ENCODE results near the gene DOCK4. TPM values are rescaled to one million over a fixed set of nuclear protein-coding genes. Genes with fewer than 3 reads are reported as not detected.
A peak's percentile ranks its signal among the peaks of the same experiment; 100 is the strongest.

Gene DOCK4
- polyA plus RNA-seq, 1 donor (not counting 4 experiments of a cell fraction or from before 2014, with no cell fraction given) = 13.9 TPM

DNA sequence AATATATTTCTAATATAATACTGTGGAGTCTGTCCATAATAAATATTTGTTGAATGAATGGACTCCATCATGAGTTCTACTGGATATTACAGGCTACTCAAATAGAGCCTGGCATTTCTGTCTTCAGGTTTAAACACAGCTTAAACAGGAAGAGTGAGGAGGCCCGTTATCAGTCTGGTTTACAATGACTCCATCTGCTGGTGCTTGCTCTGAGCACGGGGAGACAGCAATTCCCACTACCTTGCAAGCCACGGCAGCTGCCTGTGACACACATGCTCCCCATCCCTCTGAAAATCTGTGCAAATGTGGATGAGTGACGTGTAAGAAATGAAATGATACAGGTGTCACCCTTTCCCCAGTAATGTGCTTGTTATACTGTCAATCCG is 350.4 kb downstream of the DOCK4 start:
- FAIRE-seq (no peak), DNase-seq (ENCODE audit: low read depth, low spot score) (no peak)
- H3K9me3 ChIP-seq (ENCODE audit: control insufficient read depth, low read depth, low read length) = no peaks in the 10 kb centered on the region
- no peak overlapping the region for H2AFZ ChIP-seq (ENCODE audit: control insufficient read depth, low read length)
- H3K9ac ChIP-seq (ENCODE audit: control insufficient read depth, extremely low read depth, insufficient read depth, low read length) = no peak overlapping the region
- H3K9me1 ChIP-seq (ENCODE audit: control insufficient read depth, extremely low read depth, insufficient read depth, low read length) = no peaks in the 10 kb centered on the region
- TF ChIP-seq, protein P1, sequence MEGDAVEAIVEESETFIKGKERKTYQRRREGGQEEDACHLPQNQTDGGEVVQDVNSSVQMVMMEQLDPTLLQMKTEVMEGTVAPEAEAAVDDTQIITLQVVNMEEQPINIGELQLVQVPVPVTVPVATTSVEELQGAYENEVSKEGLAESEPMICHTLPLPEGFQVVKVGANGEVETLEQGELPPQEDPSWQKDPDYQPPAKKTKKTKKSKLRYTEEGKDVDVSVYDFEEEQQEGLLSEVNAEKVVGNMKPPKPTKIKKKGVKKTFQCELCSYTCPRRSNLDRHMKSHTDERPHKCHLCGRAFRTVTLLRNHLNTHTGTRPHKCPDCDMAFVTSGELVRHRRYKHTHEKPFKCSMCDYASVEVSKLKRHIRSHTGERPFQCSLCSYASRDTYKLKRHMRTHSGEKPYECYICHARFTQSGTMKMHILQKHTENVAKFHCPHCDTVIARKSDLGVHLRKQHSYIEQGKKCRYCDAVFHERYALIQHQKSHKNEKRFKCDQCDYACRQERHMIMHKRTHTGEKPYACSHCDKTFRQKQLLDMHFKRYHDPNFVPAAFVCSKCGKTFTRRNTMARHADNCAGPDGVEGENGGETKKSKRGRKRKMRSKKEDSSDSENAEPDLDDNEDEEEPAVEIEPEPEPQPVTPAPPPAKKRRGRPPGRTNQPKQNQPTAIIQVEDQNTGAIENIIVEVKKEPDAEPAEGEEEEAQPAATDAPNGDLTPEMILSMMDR (optimal IDR thresholded peaks at IDR 0.05 in 1 of 3, IDR thresholded peaks at IDR 0.05 in 1 of 3, conservative IDR thresholded peaks at IDR 0.05 in 1 of 3; ENCODE audit: extremely low read depth in 1 of 3, insufficient read depth in 2 of 3, low read length in 3 of 3) = peak in 1 of 3 experiments; percentile 53
- TF ChIP-seq EZH2 (IDR thresholded peaks at IDR 0.05; ENCODE audit: low read length) = no peak
- H3K27me3 ChIP-seq (ENCODE audit: control insufficient read depth, extremely low read depth, insufficient read depth, low read length) = no peaks in the 10 kb centered on the region
- H3K4me1 ChIP-seq (ENCODE audit: control insufficient read depth, extremely low read depth, insufficient read depth, low read length) = no peaks in the 10 kb centered on the region
- no peak overlapping the region for H3K4me2 ChIP-seq (ENCODE audit: control insufficient read depth, extremely low read depth, insufficient read depth, low read depth, low read length)
- no peak overlapping the region for H3K27ac ChIP-seq (ENCODE audit: control insufficient read depth, insufficient read depth, low read length)
- peaks cover 5 to 7% of the 10 kb centered on the region in 2 experiments for H3K36me3 ChIP-seq (ENCODE audit: control insufficient read depth in 2 of 2, extremely low read depth in 1 of 2, insufficient read depth in 2 of 2, low read length in 2 of 2)
- H4K20me1 ChIP-seq (ENCODE audit: control insufficient read depth, extremely low read depth, insufficient read depth, low read length) = no peaks in the 10 kb centered on the region
- H3K4me3 ChIP-seq (ENCODE audit: control insufficient read depth in 2 of 3, extremely low read depth in 1 of 3, insufficient read depth in 2 of 3, low read depth in 1 of 3, low read length in 3 of 3) = no peak overlapping the region
- H3K79me2 ChIP-seq (ENCODE audit: control insufficient read depth, insufficient read depth, low read length) = no peaks in the 10 kb centered on the region
- dilution Hi-C loops (cut with MboI; ENCODE audit: extremely low pct_ligation_motif_present, low sequenced_read_pairs) = loop anchor here (25.0 kb wide), 1 partner anchor 94 kb away; no protein-coding TSS in a partner anchor

DNA sequence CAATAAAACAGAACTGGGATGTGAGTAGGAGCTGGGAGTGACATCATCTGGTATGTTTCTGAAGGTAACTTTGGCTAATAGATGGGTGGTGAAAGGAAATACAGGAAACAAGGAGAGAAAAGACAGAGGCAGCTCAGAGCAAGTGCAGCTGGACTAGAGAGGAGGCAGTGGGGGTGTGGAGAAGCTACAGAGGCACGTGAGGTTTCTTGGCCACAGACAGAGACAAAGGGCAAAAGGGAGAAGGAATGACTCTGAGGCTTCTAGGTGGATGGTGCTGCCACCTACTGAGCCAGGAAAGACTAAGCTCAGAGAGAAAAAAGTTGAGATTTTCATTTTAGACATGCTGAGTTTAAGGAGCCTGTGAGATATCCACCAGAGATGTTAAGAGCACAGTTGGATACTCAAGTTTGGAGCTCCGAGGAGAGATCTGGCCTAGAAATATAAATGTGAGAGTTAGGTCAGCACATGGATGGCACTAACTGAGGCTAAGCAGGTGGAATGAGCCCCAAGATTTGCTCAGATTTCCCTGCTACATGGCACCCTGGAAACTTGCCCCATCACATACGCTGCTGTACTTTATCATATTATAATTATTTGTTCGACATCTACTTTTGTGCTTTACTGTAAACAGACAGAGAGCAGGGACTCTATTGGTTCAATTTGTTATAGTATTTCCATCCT is 350.9 kb downstream of the DOCK4 start:
- DNase-seq (ENCODE audit: low read depth, low spot score) = no peak
- Histone ChIP-seq H3K79me2 (ENCODE audit: control insufficient read depth, insufficient read depth, low read length) (no peaks in the 10 kb centered on the region), H3K4me3 (ENCODE audit: control insufficient read depth in 2 of 3, extremely low read depth in 1 of 3, insufficient read depth in 2 of 3, low read depth in 1 of 3, low read length in 3 of 3) (no peak overlapping the region), H3K36me3 (ENCODE audit: control insufficient read depth in 2 of 2, extremely low read depth in 1 of 2, insufficient read depth in 2 of 2, low read length in 2 of 2) (peaks cover 3 to 5% of the 10 kb centered on the region in 2 experiments), H3K4me2 (ENCODE audit: control insufficient read depth, extremely low read depth, insufficient read depth, low read depth, low read length) (no peak overlapping the region), H3K9me1 (ENCODE audit: control insufficient read depth, extremely low read depth, insufficient read depth, low read length) (no peaks in the 10 kb centered on the region), H3K27ac (ENCODE audit: control insufficient read depth, insufficient read depth, low read length) (no peak overlapping the region), H4K20me1 (ENCODE audit: control insufficient read depth, extremely low read depth, insufficient read depth, low read length) (no peaks in the 10 kb centered on the region), H3K9me3 (ENCODE audit: control insufficient read depth, low read depth, low read length) (no peaks in the 10 kb centered on the region), H2AFZ (ENCODE audit: control insufficient read depth, low read length) (no peak overlapping the region), H3K9ac (ENCODE audit: control insufficient read depth, extremely low read depth, insufficient read depth, low read length) (no peak overlapping the region), H3K4me1 (ENCODE audit: control insufficient read depth, extremely low read depth, insufficient read depth, low read length) (no peaks in the 10 kb centered on the region), H3K27me3 (ENCODE audit: control insufficient read depth, extremely low read depth, insufficient read depth, low read length) (no peaks in the 10 kb centered on the region)
- dilution Hi-C loops (cut with MboI; ENCODE audit: extremely low pct_ligation_motif_present, low sequenced_read_pairs) = loop anchor here (25.0 kb wide), 1 partner anchor 93 kb away; no protein-coding TSS in a partner anchor
- TF ChIP-seq, protein P1 (optimal IDR thresholded peaks at IDR 0.05 in 1 of 3, IDR thresholded peaks at IDR 0.05 in 1 of 3, conservative IDR thresholded peaks at IDR 0.05 in 1 of 3; ENCODE audit: extremely low read depth in 1 of 3, insufficient read depth in 2 of 3, low read length in 3 of 3) = peak; percentile 63 to 66 (median 64)
- TF ChIP-seq EZH2 (IDR thresholded peaks at IDR 0.05; ENCODE audit: low read length) = no peak
- FAIRE-seq = peak; percentile 52
